H1 (cell line): ENCODE data around the gene EFNA3. TPM values are rescaled to one million over a fixed set of nuclear protein-coding genes. Genes with fewer than 3 reads are reported as not detected.

Experiments used
- CTCF ChIA-PET: fragments of 300-600 bp; sonication (Branson Sonifier 250); formaldehyde crosslinking; loops from one replicate; lab custom pipeline; 2021; ENCODE audit not compliant: partially characterized antibody; lab: Charles Lee
- POLR2A ChIA-PET: fragments of 300-600 bp; sonication (Branson Sonifier 250); formaldehyde crosslinking; loops from one replicate; lab custom pipeline; 2021; ENCODE audit warnings: inconsistent platforms; ENCODE audit not compliant: partially characterized antibody; lab: Charles Lee
- DNase-seq, 2 experiments: peaks; one replicate each; pipeline versions ENCODE4 v3.0.0 to v3.0.0-alpha.2; 2010 to 2022; ENCODE audit warnings: low spot score in 2 of 2, low read depth in 1 of 2, mixed read lengths in 1 of 2
- FAIRE-seq: peaks from 2 replicates; lab custom pipeline; 2011; peaks lifted over from hg19 to GRCh38; lab: Jason Lieb, UNC
- H2AFZ ChIP-seq: 2 replicates; pipeline ENCODE4 v1.8.1; 2012; ENCODE audit warnings: low read length, inconsistent platforms
- H2AK5ac ChIP-seq: 2 replicates; pipeline ENCODE4 v1.6.1; 2013; ENCODE audit warnings: low read depth, low read length
- H2BK120ac ChIP-seq: replicated peaks from 2 replicates; pipeline ENCODE3; 2013; ENCODE audit warnings: low read depth, low read length, inconsistent platforms
- H2BK12ac ChIP-seq: 2 replicates; pipeline ENCODE4 v1.6.1; 2013; ENCODE audit warnings: low read depth, low read length
- H2BK15ac ChIP-seq: 2 replicates; pipeline ENCODE4 v1.6.1; 2013; ENCODE audit warnings: low read length
- H2BK20ac ChIP-seq: 2 replicates; pipeline ENCODE4 v1.6.1; 2013; ENCODE audit warnings: low read length
- H2BK5ac ChIP-seq: 2 replicates; pipeline ENCODE4 v1.6.1; 2013; ENCODE audit warnings: low read depth, low read length
- H3K14ac ChIP-seq: 2 replicates; pipeline ENCODE4 v1.6.1; 2013; ENCODE audit warnings: inconsistent platforms; ENCODE audit not compliant: insufficient read length
- H3K18ac ChIP-seq: 2 replicates; pipeline ENCODE4 v1.6.1; 2013; ENCODE audit warnings: low read length; ENCODE audit errors: extremely low read depth
- H3K23ac ChIP-seq: 2 replicates; pipeline ENCODE4 v1.6.1; 2013; ENCODE audit warnings: inconsistent platforms; ENCODE audit not compliant: insufficient read length
- H3K23me2 ChIP-seq: 2 replicates; pipeline ENCODE4 v1.6.1; 2013; ENCODE audit warnings: low read depth, low read length
- H3K27ac ChIP-seq: 2 replicates; pipeline ENCODE4 v1.6.1; 2011; ENCODE audit warnings: low read depth, low read length, inconsistent platforms
- H3K27me3 ChIP-seq, 4 experiments: replicated peaks in 1 of 4; 1 replicate in 1 of 4; 2 replicates in 3 of 4; pipeline versions ENCODE4 v1.6.1 to v1.8.1; 2011 to 2013; ENCODE audit warnings: low read length in 3 of 4, mild to moderate bottlenecking in 3 of 4, inconsistent platforms in 2 of 4, mixed read lengths in 2 of 4, moderate library complexity in 1 of 4; ENCODE audit not compliant: control insufficient read depth in 3 of 4, insufficient read depth in 3 of 4; ENCODE audit errors: extremely low read depth in 1 of 4
- H3K36me3 ChIP-seq, 4 experiments: 2 replicates each; pipeline versions ENCODE4 v1.6.1 to v1.8.1; 2011 to 2013; ENCODE audit warnings: mild to moderate bottlenecking in 4 of 4, low read length in 3 of 4, moderate library complexity in 2 of 4, control low read depth in 1 of 4, inconsistent platforms in 1 of 4; ENCODE audit not compliant: insufficient read depth in 4 of 4, control insufficient read depth in 2 of 4
- H3K4ac ChIP-seq: replicated peaks from 2 replicates; pipeline ENCODE3; 2013; ENCODE audit warnings: low read length, low read depth, mixed read lengths, inconsistent platforms; ENCODE audit not compliant: insufficient read length
- H3K4me1 ChIP-seq, 4 experiments: replicated peaks in 1 of 4; 1 replicate in 1 of 4; 2 replicates in 3 of 4; pipeline versions ENCODE4 v1.6.1 to v1.8.1; 2011 to 2013; ENCODE audit warnings: low read length in 3 of 4, inconsistent platforms in 2 of 4, mixed read lengths in 1 of 4; ENCODE audit not compliant: insufficient read depth in 4 of 4, control insufficient read depth in 3 of 4
- H3K4me2 ChIP-seq, 2 experiments: 2 replicates each; pipeline versions ENCODE4 v1.6.1 to v1.8.1; 2011 to 2013; ENCODE audit warnings: low read depth in 2 of 2, low read length in 2 of 2, control low read depth in 1 of 2, inconsistent platforms in 1 of 2, mild to moderate bottlenecking in 1 of 2; ENCODE audit not compliant: insufficient read depth in 1 of 2
- H3K4me3 ChIP-seq, 4 experiments: fragments of 200-600, 300-600 bp in 1 of 4; sonication (generic), shearing (Covaris generic), sonication (Bioruptor Twin) in 1 of 4; 2 replicates each; pipeline versions ENCODE4 v1.5.1 to v1.8.1; 2011 to 2016; ENCODE audit warnings: low read length in 4 of 4, low read depth in 3 of 4, control low read depth in 2 of 4, inconsistent platforms in 2 of 4, mild to moderate bottlenecking in 2 of 4, mixed read lengths in 1 of 4, moderate library complexity in 1 of 4; ENCODE audit not compliant: insufficient read depth in 2 of 4; ENCODE audit errors: extremely low read depth in 1 of 4
- H3K56ac ChIP-seq: replicated peaks from 2 replicates; pipeline ENCODE3; 2013; ENCODE audit warnings: low read depth, mild to moderate bottlenecking, mixed read lengths, low read length, inconsistent platforms; ENCODE audit not compliant: insufficient read length
- H3K79me1 ChIP-seq: 2 replicates; pipeline ENCODE4 v1.6.1; 2013; ENCODE audit warnings: low read depth, low read length, control low read depth
- H3K79me2 ChIP-seq, 2 experiments: 2 replicates each; pipeline versions ENCODE4 v1.6.1 to v1.8.1; 2012 to 2013; ENCODE audit warnings: low read length in 2 of 2, mild to moderate bottlenecking in 2 of 2, inconsistent platforms in 1 of 2; ENCODE audit not compliant: insufficient read depth in 2 of 2, control insufficient read depth in 1 of 2
- H3K9ac ChIP-seq, 4 experiments: replicated peaks in 1 of 4; 1 replicate in 1 of 4; 2 replicates in 3 of 4; pipeline versions ENCODE4 v1.6.1 to v1.8.1; 2011 to 2013; ENCODE audit warnings: low read depth in 3 of 4, low read length in 3 of 4, control low read depth in 2 of 4, mild to moderate bottlenecking in 2 of 4, moderate library complexity in 2 of 4, inconsistent platforms in 1 of 4; ENCODE audit errors: extremely low read depth in 1 of 4
- H3K9me3 ChIP-seq, 2 experiments: 2 replicates each; pipeline versions ENCODE4 v1.6.1 to v1.8.1; 2012 to 2013; ENCODE audit warnings: mild to moderate bottlenecking in 2 of 2, moderate library complexity in 2 of 2, control low read depth in 1 of 2, inconsistent platforms in 1 of 2, low read depth in 1 of 2, low read length in 1 of 2, mixed read lengths in 1 of 2; ENCODE audit not compliant: insufficient read depth in 2 of 2
- H4K20me1 ChIP-seq, 2 experiments: replicated peaks in 1 of 2; 2 replicates each; pipeline versions ENCODE3 to v1.8.1; 2011 to 2013; ENCODE audit warnings: inconsistent platforms in 2 of 2, low read length in 2 of 2, mild to moderate bottlenecking in 1 of 2; ENCODE audit not compliant: insufficient read depth in 2 of 2, control insufficient read depth in 1 of 2
- H4K5ac ChIP-seq: 2 replicates; pipeline ENCODE4 v1.6.1; 2013; ENCODE audit warnings: low read length, low read depth, mixed read lengths, inconsistent platforms; ENCODE audit not compliant: insufficient read length
- H4K8ac ChIP-seq: 2 replicates; pipeline ENCODE4 v1.8.0; 2013; ENCODE audit warnings: mild to moderate bottlenecking, moderate library complexity, low read length, inconsistent platforms; ENCODE audit not compliant: insufficient read depth; ENCODE audit errors: extremely low read depth
- H4K91ac ChIP-seq: replicated peaks from 2 replicates; pipeline ENCODE3; 2013; ENCODE audit warnings: low read length, mixed read lengths, inconsistent platforms; ENCODE audit not compliant: insufficient read length
- ATF3 ChIP-seq: IDR thresholded peaks from 2 replicates; pipeline ENCODE4 v1.6.1; 2011; ENCODE audit warnings: low read depth, mild to moderate bottlenecking, low read length; ENCODE audit not compliant: insufficient read depth
- CEBPB ChIP-seq: IDR thresholded peaks from 2 replicates; pipeline ENCODE4 v1.6.1; 2012; ENCODE audit warnings: low read depth, low read length
- CREB1 ChIP-seq: IDR thresholded peaks from 2 replicates; pipeline ENCODE4 v1.6.1; 2012; ENCODE audit warnings: inconsistent platforms
- JUN ChIP-seq: IDR thresholded peaks from 2 replicates; pipeline ENCODE4 v1.6.1; 2011; ENCODE audit warnings: low read depth, mild to moderate bottlenecking, improper control_type of control experiment, low read length
- MAFK ChIP-seq: IDR thresholded peaks from 2 replicates; pipeline ENCODE4 v1.6.1; 2012; ENCODE audit warnings: low read depth, mild to moderate bottlenecking, improper control_type of control experiment, low read length
- MAX ChIP-seq: IDR thresholded peaks from 2 replicates; pipeline ENCODE4 v1.6.1; 2012; ENCODE audit warnings: inconsistent platforms
- NANOG ChIP-seq: IDR thresholded peaks from 2 replicates; pipeline ENCODE4 v1.6.1; 2011; ENCODE audit warnings: low read length, low read depth, mild to moderate bottlenecking, inconsistent platforms; ENCODE audit not compliant: insufficient read depth, poor library complexity, severe bottlenecking
- PHF8 ChIP-seq: fragments of 200-600 bp; sonication (generic); conservative IDR thresholded peaks from 2 replicates; pipeline ENCODE4 v1.7.1; 2012; ENCODE audit warnings: low read depth, mild to moderate bottlenecking, inconsistent platforms, low read length, moderate library complexity
- POLR2AphosphoS5 ChIP-seq: IDR thresholded peaks from 2 replicates; pipeline ENCODE4 v1.6.1; 2011; ENCODE audit warnings: low read depth, low read length
- SIRT6 ChIP-seq: IDR thresholded peaks from one replicate; pipeline ENCODE4 v1.7.1; 2012; ENCODE audit warnings: low read length, inconsistent platforms
- SP1 ChIP-seq: IDR thresholded peaks from 2 replicates; pipeline ENCODE4 v1.6.1; 2011; ENCODE audit warnings: low read depth, low read length
- SP2 ChIP-seq: IDR thresholded peaks from 2 replicates; pipeline ENCODE4 v1.6.1; 2012; ENCODE audit warnings: mild to moderate bottlenecking, low read length, inconsistent platforms
- SP4 ChIP-seq: IDR thresholded peaks from 2 replicates; pipeline ENCODE4 v1.6.1; 2012; ENCODE audit warnings: low read length, inconsistent platforms
- TAF7 ChIP-seq: optimal IDR thresholded peaks from 2 replicates; pipeline ENCODE3; 2011; ENCODE audit warnings: low read depth, mild to moderate bottlenecking, inconsistent platforms, low read length, moderate library complexity, borderline replicate concordance
- TEAD4 ChIP-seq: IDR thresholded peaks from 2 replicates; pipeline ENCODE4 v1.6.1; 2012; ENCODE audit warnings: low read depth, low read length, inconsistent platforms, mixed read lengths
- WGBS, 2 experiments: shearing (Covaris generic) in 1 of 2; methylation state at CpG; one replicate each; pipeline versions ENCODE4 v1.1.6 to v1.1.7; 2013 to 2015; ENCODE audit warnings: low lambda C conversion rate in 2 of 2, mixed read lengths in 2 of 2, inconsistent platforms in 1 of 2, low coverage in 1 of 2, missing lambda C conversion rate in 1 of 2; ENCODE audit not compliant: insufficient replicate concordance in 2 of 2, insufficient coverage in 1 of 2, insufficient read length in 1 of 2; ENCODE audit errors: extremely low coverage in 1 of 2, missing lambda C conversion rate in 1 of 2; 5-methylcytosine and 5-hydroxymethylcytosine counted together
- polyA plus RNA-seq, 7 experiments: library from polyadenylated mRNA; depleted of rRNA in 3 of 7; stranded (reverse) in 5 of 7; unstranded in 2 of 7; fragments of >200 nt in 5 of 7; fragments of 200-250 nt in 2 of 7; gene quantifications; 1 replicate in 5 of 7; 2 replicates in 1 of 7; 4 replicates in 1 of 7; pipeline versions ENCODE4 v1.2.1 to v1.2.3, GENCODE V29; 2011 to 2013; ENCODE audit warnings: missing spikeins in 2 of 7, mixed read lengths in 2 of 7
- total RNA-seq: library from RNA; stranded (reverse); fragmentation: NEBNext Ultra II Directional; extraction: Animal tissue kit (Norgen Biotek cat#: 25700); gene quantifications from 2 replicates; pipeline ENCODE4 v1.2.1, GENCODE V29; 2021

The EFNA3 gene
- total and polyA plus RNA-seq, 2 of the 8 experiments (the other 6 are each of a cell fraction or from before 2014, with no cell fraction given), result 10.8 to 13.8 TPM

GRCh38 chr1:155099331-155099730, 20.7 kb downstream of the EFNA3 start:
- no peak overlapping the region for H3K27ac ChIP-seq
- no peak overlapping the region for H4K5ac ChIP-seq
- H3K4me1 ChIP-seq, result no peaks in the 10 kb centered on the region; a peak in 1 of 7 replicates
- no peak overlapping the region for H3K4ac ChIP-seq
- H2AFZ ChIP-seq, result no peak overlapping the region
- no peak overlapping the region for H2BK15ac ChIP-seq
- POLR2A ChIA-PET, result interaction anchor here (0.7 to 1.3 kb wide), 3 partner anchors 95 to 696 kb away, joined by 3 to 5 read pairs (median 4); no protein-coding TSS in a partner anchor
- no peak overlapping the region for H3K4me3 ChIP-seq
- no peak overlapping the region for H2BK120ac ChIP-seq
- WGBS, 2 experiments, result 94% methylated on average over 7 of the region's 7 CpGs; no CpG with 5 or more reads in 1 of the 2 experiments
- H3K14ac ChIP-seq, result no peak overlapping the region
- no peaks in the 10 kb centered on the region for H3K79me1 ChIP-seq
- H2BK12ac ChIP-seq, result no peak overlapping the region
- H3K9ac ChIP-seq, result no peak overlapping the region
- no peak overlapping the region for H4K91ac ChIP-seq
- H3K27me3 ChIP-seq, result no peaks in the 10 kb centered on the region
- no peak overlapping the region for H3K23ac ChIP-seq
- H2BK5ac ChIP-seq, result no peak overlapping the region
- FAIRE-seq (no peak), DNase-seq (no peak)
- no peak overlapping the region for H2BK20ac ChIP-seq
- H3K79me2 ChIP-seq, result no peaks in the 10 kb centered on the region
- CTCF ChIA-PET, result interaction anchor here (0.6 to 6.9 kb wide), 8 partner anchors 8 to 70 kb away, joined by 3 to 101 read pairs (median 6); partner anchors contain the start of genes DPM3 and KRTCAP2
- H3K9me3 ChIP-seq, result no peaks in the 10 kb centered on the region
- no peak overlapping the region for H3K18ac ChIP-seq
- H3K36me3 ChIP-seq, result no peaks in the 10 kb centered on the region
- no peak overlapping the region for H4K8ac ChIP-seq
- H3K4me2 ChIP-seq, result no peak overlapping the region
- no peak overlapping the region for H2AK5ac ChIP-seq
- no peak overlapping the region for H3K56ac ChIP-seq
- H3K23me2 ChIP-seq, result no peaks in the 10 kb centered on the region
- no peaks in the 10 kb centered on the region for H4K20me1 ChIP-seq
- TF ChIP-seq CEBPB (no peak), JUN (no peak), TAF7 (no peak), TEAD4 (no peak), NANOG (no peak), POLR2AphosphoS5 (no peak), SP2 (no peak), PHF8 (no peak), ATF3 (no peak), SP4 (no peak), CREB1 (no peak), SP1 (no peak), SIRT6 (no peak), MAFK (no peak), MAX (no peak)
